Measurements from ENCODE around the gene CLIC4.

DNA sequence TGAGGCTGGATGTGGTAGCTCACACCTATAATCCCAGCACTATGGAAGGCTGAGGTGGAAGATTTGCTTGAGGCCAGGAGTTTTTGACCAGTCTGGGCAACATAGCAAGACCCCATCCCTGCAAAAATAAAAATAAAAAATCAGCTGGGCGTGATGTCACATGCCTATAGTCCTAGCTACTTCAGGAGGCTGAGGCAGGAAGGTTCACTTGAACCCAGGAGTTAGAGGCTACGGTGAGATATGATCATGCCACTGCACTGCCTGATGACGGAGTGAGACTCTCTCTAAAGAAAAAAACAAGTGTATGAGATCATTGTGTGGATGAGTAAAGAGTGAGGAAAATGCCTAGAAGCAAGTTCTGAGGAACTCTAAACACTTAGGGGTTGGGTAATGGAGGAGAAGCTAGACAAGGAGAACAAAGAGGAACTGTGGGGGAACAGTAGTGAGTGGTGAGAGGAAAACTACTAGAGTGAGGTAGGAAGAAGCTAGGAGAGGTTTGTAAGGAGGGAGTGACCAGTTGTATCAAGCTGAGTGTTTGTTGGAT lies 17.0 kb downstream of the CLIC4 start:
- TF ChIP-seq, protein P1, sequence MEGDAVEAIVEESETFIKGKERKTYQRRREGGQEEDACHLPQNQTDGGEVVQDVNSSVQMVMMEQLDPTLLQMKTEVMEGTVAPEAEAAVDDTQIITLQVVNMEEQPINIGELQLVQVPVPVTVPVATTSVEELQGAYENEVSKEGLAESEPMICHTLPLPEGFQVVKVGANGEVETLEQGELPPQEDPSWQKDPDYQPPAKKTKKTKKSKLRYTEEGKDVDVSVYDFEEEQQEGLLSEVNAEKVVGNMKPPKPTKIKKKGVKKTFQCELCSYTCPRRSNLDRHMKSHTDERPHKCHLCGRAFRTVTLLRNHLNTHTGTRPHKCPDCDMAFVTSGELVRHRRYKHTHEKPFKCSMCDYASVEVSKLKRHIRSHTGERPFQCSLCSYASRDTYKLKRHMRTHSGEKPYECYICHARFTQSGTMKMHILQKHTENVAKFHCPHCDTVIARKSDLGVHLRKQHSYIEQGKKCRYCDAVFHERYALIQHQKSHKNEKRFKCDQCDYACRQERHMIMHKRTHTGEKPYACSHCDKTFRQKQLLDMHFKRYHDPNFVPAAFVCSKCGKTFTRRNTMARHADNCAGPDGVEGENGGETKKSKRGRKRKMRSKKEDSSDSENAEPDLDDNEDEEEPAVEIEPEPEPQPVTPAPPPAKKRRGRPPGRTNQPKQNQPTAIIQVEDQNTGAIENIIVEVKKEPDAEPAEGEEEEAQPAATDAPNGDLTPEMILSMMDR (IDR thresholded peaks at IDR 0.05): no peak
- TF ChIP-seq POLR2AphosphoS5 (IDR thresholded peaks at IDR 0.05): no peak
